DLD1 (cell line): ENCODE data around the gene IL34.

Experiments
- in situ Hi-C: cut with HindIII; loops from 2 replicates; pipeline ENCODE4 v1.10.0; 2017; ENCODE audit warnings: low sequenced_read_pairs

Gene IL34

DNA sequence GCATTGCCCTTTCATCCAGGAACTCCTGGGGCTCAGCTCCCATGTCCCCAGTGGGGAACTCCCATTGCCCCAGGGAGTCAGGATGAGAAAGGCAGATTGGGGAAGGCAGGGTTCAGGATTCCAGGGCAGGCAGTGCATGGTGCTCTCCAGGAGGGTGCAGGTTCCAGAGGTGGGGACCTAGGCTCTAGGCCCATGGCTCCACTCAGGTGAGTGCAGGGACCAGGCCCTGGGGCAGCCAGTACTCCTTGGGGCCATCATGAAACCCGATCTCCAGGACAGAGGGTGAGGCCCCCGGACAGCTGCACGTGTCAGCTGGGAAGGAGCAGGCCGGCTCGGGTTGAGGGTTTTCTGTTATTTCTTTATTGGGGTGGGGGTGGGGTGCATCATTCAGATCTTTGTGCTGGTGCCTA is 40.7 kb downstream of the IL34 start:
- in situ Hi-C loops = no loop called here

DNA sequence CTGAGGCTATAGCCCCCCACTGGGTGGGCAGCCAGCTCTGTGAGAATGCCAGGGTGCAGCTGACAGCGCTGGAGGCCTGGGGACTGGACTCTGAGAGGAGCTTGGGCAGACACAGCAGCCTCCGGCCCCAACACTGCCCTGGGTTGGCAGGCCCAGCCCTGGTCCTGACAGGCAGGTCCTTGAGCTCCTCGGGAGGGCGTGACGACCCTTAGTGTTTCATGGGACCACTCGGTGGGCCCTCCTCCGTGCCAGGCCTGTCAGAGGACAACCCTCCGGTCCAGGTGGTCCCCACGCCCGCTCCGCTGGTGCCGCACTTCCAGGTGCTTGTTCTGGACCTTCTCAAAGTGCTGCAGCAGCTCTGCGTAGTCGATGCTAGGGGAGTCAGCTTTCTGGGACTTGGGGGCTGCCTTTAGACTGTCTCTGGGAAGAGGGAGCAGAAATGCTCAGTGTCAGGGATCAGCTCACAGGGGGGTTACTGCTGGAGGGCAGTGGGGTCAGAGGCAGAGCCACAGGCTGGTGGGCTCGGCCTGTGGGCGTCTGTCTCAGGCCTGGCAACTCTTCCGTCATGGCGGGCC is 41.4 kb downstream of the IL34 start:
- in situ Hi-C loops = no loop called here

- in situ Hi-C loops = no loop called here
These were observed 41.9 kb downstream of the IL34 start for GRCh38 chr16:70688246-70688742.

GRCh38 chr16:70689035-70689969 is 42.9 kb downstream of the IL34 start:
- in situ Hi-C loops = no loop called here

DNA sequence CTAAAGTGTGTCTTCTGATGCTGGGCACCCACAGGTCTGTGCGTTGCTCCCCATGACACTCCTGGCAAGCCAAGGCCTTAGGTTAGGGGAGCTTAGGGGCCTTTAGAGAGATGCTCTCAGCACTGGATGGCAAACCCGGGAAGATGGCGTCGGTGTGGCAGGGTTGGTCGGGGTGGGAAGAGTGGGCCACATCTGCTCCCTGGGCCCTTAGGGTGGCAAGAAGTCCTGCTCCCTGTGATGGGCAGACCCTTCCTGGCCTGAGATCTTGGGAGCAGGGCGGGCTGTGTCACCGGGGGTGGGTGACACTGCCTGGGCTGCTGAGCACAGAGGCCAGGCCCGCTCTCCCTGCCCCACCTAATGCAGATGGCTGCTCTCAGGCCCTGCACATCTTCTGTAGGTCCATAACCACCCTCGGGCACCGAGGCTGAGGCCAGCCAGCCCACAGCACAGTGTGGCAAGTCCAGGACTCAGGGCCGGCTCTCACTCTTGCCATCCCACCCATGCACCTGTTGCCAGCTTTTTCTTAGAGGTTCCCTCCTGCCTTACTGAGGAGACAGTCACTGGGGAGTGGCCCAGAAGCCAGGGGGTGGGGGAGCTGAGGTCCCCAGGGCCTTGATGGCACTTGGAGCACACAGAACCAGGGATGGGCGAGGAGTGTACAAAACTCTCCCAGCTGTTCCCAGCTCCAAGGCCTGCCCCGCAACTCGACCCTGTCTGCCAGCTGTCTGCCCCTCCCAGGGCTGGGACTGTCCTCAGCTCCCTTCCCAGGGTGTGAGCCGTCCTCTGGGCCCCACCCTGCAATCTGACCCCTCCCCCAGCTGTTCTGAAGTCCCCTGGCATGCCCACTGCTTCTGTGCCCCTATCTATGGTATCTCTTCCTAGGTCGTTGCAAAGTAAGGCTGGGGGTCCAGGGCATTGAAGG is 43.9 kb downstream of the IL34 start:
- in situ Hi-C loops = no loop called here

GRCh38 chr16:70691223-70692129 is 45.1 kb downstream of the IL34 start:
- in situ Hi-C loops = no loop called here

GRCh38 chr16:70692130-70692872 is 45.9 kb downstream of the IL34 start:
- in situ Hi-C loops = no loop called here

GRCh38 chr16:70692873-70693671 is 46.7 kb downstream of the IL34 start:
- in situ Hi-C loops = no loop called here

- in situ Hi-C loops = no loop called here
These were observed 47.9 kb downstream of the IL34 start for GRCh38 chr16:70694088-70694867.

GRCh38 chr16:70694868-70695218 is 48.5 kb downstream of the IL34 start:
- in situ Hi-C loops = no loop called here

DNA sequence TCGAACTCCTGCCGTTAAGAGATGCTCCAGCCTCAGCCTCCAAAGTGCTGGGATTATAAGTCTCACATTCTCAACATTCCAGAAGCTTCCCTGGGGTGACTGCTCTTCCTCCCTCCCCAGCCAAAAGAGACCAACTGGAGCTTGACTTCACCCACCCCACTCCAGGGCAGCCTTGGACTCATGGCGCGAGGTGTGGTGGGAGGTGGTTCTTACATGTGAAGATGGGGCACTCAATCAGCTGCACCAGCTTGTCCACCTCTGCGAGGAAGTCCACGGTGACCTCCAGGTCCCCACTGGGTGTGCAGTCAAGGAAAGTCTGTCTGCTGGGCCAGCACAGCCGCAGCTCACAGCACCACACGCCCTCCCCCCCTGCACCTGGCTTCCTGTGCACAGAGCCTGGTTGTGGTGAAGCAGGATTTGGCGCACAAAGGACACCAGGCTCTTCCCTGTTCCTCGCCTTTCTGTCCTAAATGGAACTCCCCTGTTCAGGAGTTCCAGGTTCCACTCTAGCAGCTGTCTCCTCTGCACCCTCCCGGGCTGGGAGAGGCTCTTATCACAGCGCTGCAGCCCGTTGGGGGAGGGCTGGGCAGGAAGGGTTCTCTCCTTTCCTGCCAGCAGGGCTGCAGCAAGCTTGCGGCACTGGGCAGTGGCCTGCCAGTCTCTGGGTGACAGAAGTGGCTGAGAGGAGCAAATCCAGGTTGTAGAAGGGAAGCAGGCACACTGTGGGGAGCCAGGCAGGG is 49.1 kb downstream of the IL34 start:
- in situ Hi-C loops = no loop called here

- in situ Hi-C loops = no loop called here
These were observed 50.0 kb downstream of the IL34 start for GRCh38 chr16:70696355-70696754.

DNA sequence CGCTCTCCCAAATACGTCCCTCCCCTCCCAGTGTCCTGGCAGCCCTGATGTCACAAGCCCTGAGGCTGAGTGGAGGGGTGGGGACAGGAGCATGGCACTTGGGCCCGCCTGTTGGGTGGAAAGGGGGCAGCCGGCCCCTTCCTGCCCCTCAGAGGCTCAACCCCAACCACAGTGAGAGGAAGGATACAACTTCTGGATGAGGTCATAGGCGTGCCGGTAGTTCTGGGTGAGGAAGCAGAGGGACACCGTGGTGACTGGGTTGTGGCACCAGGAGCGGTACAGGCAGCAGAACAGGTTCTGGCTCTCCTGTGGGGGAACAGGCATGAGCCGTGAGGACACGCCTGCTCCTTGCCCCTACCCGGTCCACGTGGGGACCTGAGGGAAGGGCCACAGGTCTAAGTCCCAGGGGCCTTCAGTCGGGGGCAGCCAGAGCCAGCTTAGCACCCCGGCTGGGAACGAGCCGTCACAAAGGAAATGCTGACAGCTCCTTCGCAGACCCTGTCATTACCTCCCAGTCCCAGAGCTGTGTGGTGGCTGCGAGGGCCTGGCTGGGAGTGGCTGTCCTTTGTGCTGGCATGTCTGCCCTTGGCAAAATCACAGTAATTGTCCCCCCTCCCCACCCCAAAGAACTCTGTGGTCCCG is 50.7 kb downstream of the IL34 start:
- in situ Hi-C loops = no loop called here

GRCh38 chr16:70697594-70698170 is 51.3 kb downstream of the IL34 start:
- in situ Hi-C loops = no loop called here

GRCh38 chr16:70698901-70699300 is 52.5 kb downstream of the IL34 start:
- in situ Hi-C loops = no loop called here

GRCh38 chr16:70699696-70700095 is 53.3 kb downstream of the IL34 start:
- in situ Hi-C loops = no loop called here
